SK-N-MC (cell line): ENCODE measurements around the gene ZMYND8.

Source experiments
- EZH2 ChIP-seq: fragments of 200-600 bp; sonication (generic); IDR thresholded peaks from one replicate; pipeline ENCODE4 v1.6.1; 2017; ENCODE audit warnings: antibody characterized with exemption
- FOXP2 ChIP-seq: optimal IDR thresholded peaks from 2 replicates; pipeline ENCODE3; 2011; ENCODE audit warnings: mild to moderate bottlenecking, moderate library complexity; ENCODE audit not compliant: insufficient read depth; ENCODE audit errors: extremely low read length, control extremely low read depth
- POLR2AphosphoS5 ChIP-seq: IDR thresholded peaks from 2 replicates; pipeline ENCODE4 v1.6.1; 2012; ENCODE audit warnings: mild to moderate bottlenecking, low read depth, low read length, borderline replicate concordance

DNA sequence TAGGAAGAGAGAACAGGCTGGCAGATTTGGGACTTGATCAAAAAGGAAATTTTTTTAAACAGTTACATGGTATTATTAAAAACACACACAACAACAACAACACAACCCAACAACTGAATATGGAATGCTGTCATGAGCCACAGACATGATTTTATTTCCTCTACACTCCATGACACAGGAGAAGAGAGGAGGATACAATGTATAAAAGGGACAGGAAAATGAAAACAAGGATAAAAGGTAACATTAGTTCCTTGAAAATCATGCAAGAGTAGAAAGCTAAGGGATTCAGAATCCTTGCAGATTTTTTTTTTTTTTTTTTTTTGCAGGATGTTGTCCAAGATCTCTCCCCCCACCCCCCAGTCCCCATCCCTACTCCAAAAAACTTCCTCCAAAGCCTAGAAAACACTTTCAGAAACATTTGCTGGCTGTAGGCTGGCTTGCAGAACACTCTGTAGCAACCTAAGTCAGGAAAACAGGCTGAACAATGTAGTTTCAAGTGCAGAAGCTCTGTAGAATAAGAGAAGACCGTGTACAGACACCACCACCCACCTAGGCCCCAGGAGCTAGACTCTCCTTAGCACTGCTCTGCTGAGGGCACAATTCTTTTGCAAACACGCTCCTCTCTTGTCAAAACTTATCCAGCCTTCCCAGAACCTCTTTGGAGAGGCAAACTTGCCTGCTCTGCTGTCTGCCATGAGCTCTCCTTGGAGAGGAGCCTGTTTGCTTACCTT is 845 bp downstream of the ZMYND8 start:
- TF ChIP-seq EZH2 (no peak), POLR2AphosphoS5 (no peak), FOXP2 (no peak)
